Neural cell (in vitro differentiated cells): Measurements from ENCODE around the gene PRKCA. TPM values are rescaled to one million over a fixed set of nuclear protein-coding genes. Genes with fewer than 3 reads are reported as not detected.

Experiments
- H2AFZ ChIP-seq: fragments of 200-600, 300-800 bp; sonication (generic), shearing (Covaris generic); 2 replicates; pipeline ENCODE4 v1.6.0; 2014; ENCODE audit warnings: low read depth, mild to moderate bottlenecking, antibody characterized with exemption, low read length, moderate library complexity
- H3F3A ChIP-seq: fragments of 200-600 bp; shearing (Covaris generic); 2 replicates; pipeline ENCODE4 v1.6.1; 2016; ENCODE audit warnings: mild to moderate bottlenecking, moderate library complexity, mixed read lengths, antibody characterized with exemption, low read length; ENCODE audit not compliant: insufficient read depth, poor library complexity, severe bottlenecking
- H3K27ac ChIP-seq: fragments of 200-600, 300-800 bp; sonication (generic), shearing (Covaris generic); 2 replicates; pipeline ENCODE4 v1.5.1; 2014; ENCODE audit warnings: mild to moderate bottlenecking, low read length, moderate library complexity
- H3K27me3 ChIP-seq: fragments of 300-800, 200-600 bp; sonication (generic), shearing (Covaris generic); 2 replicates; pipeline ENCODE4 v1.6.0; 2014; ENCODE audit warnings: mild to moderate bottlenecking, low read depth, low read length, moderate library complexity; ENCODE audit not compliant: insufficient read depth
- H3K36me3 ChIP-seq: fragments of 300-800, 200-600 bp; sonication (generic), shearing (Covaris generic); 2 replicates; pipeline ENCODE4 v1.5.1; 2014; ENCODE audit warnings: mild to moderate bottlenecking, antibody characterized with exemption, low read length, moderate library complexity; ENCODE audit not compliant: insufficient read depth
- H3K4me2 ChIP-seq: fragments of 300-800, 200-600 bp; sonication (generic), shearing (Covaris generic); 2 replicates; pipeline ENCODE4 v1.6.0; 2014; ENCODE audit warnings: mild to moderate bottlenecking, low read length
- H3K4me3 ChIP-seq: fragments of 300-800, 200-600 bp; sonication (generic), shearing (Covaris generic); 2 replicates; pipeline ENCODE4 v1.5.1; 2014; ENCODE audit warnings: mild to moderate bottlenecking, low read length, moderate library complexity
- H3K79me2 ChIP-seq: fragments of 200-600 bp; shearing (Covaris generic); replicated peaks from 2 replicates; pipeline ENCODE4 v1.6.0; 2014; ENCODE audit warnings: mild to moderate bottlenecking, low read length, moderate library complexity; ENCODE audit not compliant: insufficient read depth
- H3K9ac ChIP-seq: fragments of 300-800, 200-600 bp; sonication (generic), shearing (Covaris generic); 2 replicates; pipeline ENCODE4 v1.6.1; 2016; ENCODE audit warnings: mild to moderate bottlenecking, low read length, mixed read lengths
- H3K9me2 ChIP-seq: fragments of 200-600 bp; shearing (Covaris generic); 2 replicates; pipeline ENCODE4 v1.6.1; 2016; ENCODE audit warnings: mild to moderate bottlenecking, low read length, mixed read lengths; ENCODE audit not compliant: insufficient read depth
- H3K9me3 ChIP-seq: fragments of 200-600, 300-800 bp; sonication (generic), shearing (Covaris generic); 2 replicates; pipeline ENCODE4 v1.6.1; 2016; ENCODE audit warnings: mild to moderate bottlenecking, mixed run types, low read length, moderate library complexity, mixed read lengths
- H4K20me1 ChIP-seq: fragments of 200-600 bp; shearing (Covaris generic); 2 replicates; pipeline ENCODE4 v1.6.1; 2016; ENCODE audit warnings: mild to moderate bottlenecking, mixed run types; ENCODE audit not compliant: insufficient read depth
- EP300 ChIP-seq: fragments of 450-650 bp; conservative IDR thresholded peaks from 2 replicates; pipeline ENCODE4 v1.6.1; 2014; ENCODE audit warnings: antibody characterized with exemption, mild to moderate bottlenecking, moderate library complexity; ENCODE audit not compliant: poor library complexity, severe bottlenecking
- EZH2 ChIP-seq: fragments of 200-600, 300-800 bp; shearing (Covaris generic), sonication (generic); IDR thresholded peaks from 2 replicates; pipeline ENCODE4 v1.6.1; 2014; ENCODE audit warnings: antibody characterized with exemption, low read length, borderline replicate concordance, mild to moderate bottlenecking; ENCODE audit not compliant: insufficient read depth, poor library complexity, severe bottlenecking
- MXI1 ChIP-seq: fragments of 450-650 bp; conservative IDR thresholded peaks from 2 replicates; pipeline ENCODE4 v1.6.1; 2014; ENCODE audit warnings: antibody characterized with exemption, mild to moderate bottlenecking; ENCODE audit not compliant: poor library complexity, severe bottlenecking
- POLR2AphosphoS5 ChIP-seq: IDR thresholded peaks from 2 replicates; pipeline ENCODE4 v1.6.1; 2012
- RAD21 ChIP-seq: fragments of 450-650 bp; conservative IDR thresholded peaks from 2 replicates; pipeline ENCODE4 v1.6.1; 2014; ENCODE audit warnings: antibody characterized with exemption, mild to moderate bottlenecking, moderate library complexity
- SMC3 ChIP-seq: fragments of 450-650 bp; conservative IDR thresholded peaks from 2 replicates; pipeline ENCODE4 v1.6.1; 2014; ENCODE audit warnings: antibody characterized with exemption, mild to moderate bottlenecking, moderate library complexity; ENCODE audit not compliant: poor library complexity
- TAF1 ChIP-seq: IDR thresholded peaks from 2 replicates; pipeline ENCODE4 v1.6.1; 2012; ENCODE audit warnings: low read depth
- polyA plus RNA-seq: library from polyadenylated mRNA; depleted of rRNA; stranded (reverse); fragments of >200 nt; gene quantifications from 2 replicates; pipeline ENCODE4 v1.2.3, GENCODE V29; 2014
- TF ChIP-seq, protein P1 (sequence below): IDR thresholded peaks from 2 replicates; pipeline ENCODE4 v1.6.1; 2012; ENCODE audit warnings: borderline replicate concordance

The PRKCA gene
- polyA plus RNA-seq, 1 donor from 2014 or later: 5.9 TPM

DNA sequence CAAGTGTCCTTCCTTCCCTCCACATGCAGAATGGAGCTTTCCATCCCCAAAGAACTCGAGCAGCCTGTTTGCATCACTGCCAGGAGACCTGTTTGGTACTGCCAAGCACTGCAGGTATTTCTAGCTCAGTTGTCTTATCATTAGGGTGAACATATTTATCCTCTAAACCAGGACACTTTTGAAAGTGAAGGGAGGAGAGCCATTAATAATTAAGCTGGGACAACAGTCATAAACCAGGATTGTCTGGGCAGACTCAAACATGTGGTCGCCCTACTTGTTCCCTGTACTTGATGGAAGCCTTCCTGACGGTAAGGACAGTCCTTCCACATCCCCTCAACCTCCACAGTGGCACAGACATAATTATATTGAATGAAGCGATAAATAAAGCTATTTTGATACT, 67.4 kb downstream of the PRKCA start:
- Histone ChIP-seq H4K20me1 (no peaks in the 10 kb centered on the region), H3K36me3 (no peaks in the 10 kb centered on the region), H3K9ac (no peak overlapping the region), H3K27ac (no peak overlapping the region), H2AFZ (no peak overlapping the region), H3K79me2 (no peaks in the 10 kb centered on the region), H3K9me3 (no peaks in the 10 kb centered on the region), H3K27me3 (peaks cover 21% of the 10 kb centered on the region), H3K4me3 (no peak overlapping the region), H3F3A (no peaks in the 10 kb centered on the region), H3K4me2 (no peak overlapping the region), H3K9me2 (no peaks in the 10 kb centered on the region)
- TF ChIP-seq EP300 (no peak), EZH2 (no peak), SMC3 (no peak), MXI1 (no peak), TAF1 (no peak), POLR2AphosphoS5 (no peak), RAD21 (no peak)
- TF ChIP-seq, protein P1, sequence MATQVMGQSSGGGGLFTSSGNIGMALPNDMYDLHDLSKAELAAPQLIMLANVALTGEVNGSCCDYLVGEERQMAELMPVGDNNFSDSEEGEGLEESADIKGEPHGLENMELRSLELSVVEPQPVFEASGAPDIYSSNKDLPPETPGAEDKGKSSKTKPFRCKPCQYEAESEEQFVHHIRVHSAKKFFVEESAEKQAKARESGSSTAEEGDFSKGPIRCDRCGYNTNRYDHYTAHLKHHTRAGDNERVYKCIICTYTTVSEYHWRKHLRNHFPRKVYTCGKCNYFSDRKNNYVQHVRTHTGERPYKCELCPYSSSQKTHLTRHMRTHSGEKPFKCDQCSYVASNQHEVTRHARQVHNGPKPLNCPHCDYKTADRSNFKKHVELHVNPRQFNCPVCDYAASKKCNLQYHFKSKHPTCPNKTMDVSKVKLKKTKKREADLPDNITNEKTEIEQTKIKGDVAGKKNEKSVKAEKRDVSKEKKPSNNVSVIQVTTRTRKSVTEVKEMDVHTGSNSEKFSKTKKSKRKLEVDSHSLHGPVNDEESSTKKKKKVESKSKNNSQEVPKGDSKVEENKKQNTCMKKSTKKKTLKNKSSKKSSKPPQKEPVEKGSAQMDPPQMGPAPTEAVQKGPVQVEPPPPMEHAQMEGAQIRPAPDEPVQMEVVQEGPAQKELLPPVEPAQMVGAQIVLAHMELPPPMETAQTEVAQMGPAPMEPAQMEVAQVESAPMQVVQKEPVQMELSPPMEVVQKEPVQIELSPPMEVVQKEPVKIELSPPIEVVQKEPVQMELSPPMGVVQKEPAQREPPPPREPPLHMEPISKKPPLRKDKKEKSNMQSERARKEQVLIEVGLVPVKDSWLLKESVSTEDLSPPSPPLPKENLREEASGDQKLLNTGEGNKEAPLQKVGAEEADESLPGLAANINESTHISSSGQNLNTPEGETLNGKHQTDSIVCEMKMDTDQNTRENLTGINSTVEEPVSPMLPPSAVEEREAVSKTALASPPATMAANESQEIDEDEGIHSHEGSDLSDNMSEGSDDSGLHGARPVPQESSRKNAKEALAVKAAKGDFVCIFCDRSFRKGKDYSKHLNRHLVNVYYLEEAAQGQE: no peak

DNA sequence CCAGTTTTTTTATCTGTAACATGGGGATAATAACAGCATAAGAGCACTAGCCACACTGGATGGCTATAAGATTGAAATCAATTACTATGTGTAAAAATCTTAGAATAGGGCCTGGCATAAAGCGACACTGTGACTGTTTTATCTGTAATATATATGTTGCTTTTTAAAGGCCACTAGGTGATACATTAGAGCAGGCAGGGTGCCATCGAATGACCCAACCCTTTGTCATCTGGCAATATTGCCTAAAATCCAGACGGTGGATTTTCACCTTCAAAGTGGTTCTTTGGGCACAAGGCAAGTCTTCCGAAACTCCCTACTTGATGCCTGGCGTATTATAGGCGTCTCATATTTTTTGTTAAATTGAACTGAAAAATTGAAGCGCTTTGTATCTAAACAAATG, 69.1 kb downstream of the PRKCA start:
- Histone ChIP-seq H3K79me2 (no peaks in the 10 kb centered on the region), H4K20me1 (no peaks in the 10 kb centered on the region)
- TF ChIP-seq, protein P1: no peak
- TF ChIP-seq TAF1 (no peak), EZH2 (no peak)

More for the DNA sequence above, 69.1 kb downstream of the PRKCA start:
- H3K9me3 ChIP-seq: no peaks in the 10 kb centered on the region
- peaks cover 21% of the 10 kb centered on the region for H3K27me3 ChIP-seq
- no peak overlapping the region for H3K4me3 ChIP-seq
- no peak overlapping the region for H2AFZ ChIP-seq
- H3K4me2 ChIP-seq: no peak overlapping the region
- no peak overlapping the region for H3K27ac ChIP-seq
- no peaks in the 10 kb centered on the region for H3F3A ChIP-seq
- H3K9ac ChIP-seq: no peak overlapping the region
- H3K9me2 ChIP-seq: no peaks in the 10 kb centered on the region
- H3K36me3 ChIP-seq: no peaks in the 10 kb centered on the region
